Psoas muscle (tissue), 8 donors: ENCODE data around the gene TLR8. TPM values are rescaled to one million over a fixed set of nuclear protein-coding genes. Genes with fewer than 3 reads are reported as not detected.

Source experiments
- ATAC-seq, 4 donors: fragments of 200-7000 bp; cut with Tn5 transposase; one replicate each; pipeline ENCODE4 v1.9.1; 2020; ENCODE audit warnings: moderate library complexity in 3 of 4, mild to moderate bottlenecking in 2 of 4
- DNase-seq, 2 donors: peaks; one replicate each; pipeline ENCODE4 v3.0.0-alpha.2; 2020
- H3K27ac ChIP-seq: fragments of 200-600 bp; one replicate; pipeline ENCODE4 v1.8.0; 2022
- H3K27me3 ChIP-seq, 3 donors: fragments of 200-600 bp in 1 of 3; one replicate each; pipeline versions ENCODE4 v1.6.1 to v1.8.0; 2013 to 2022; ENCODE audit warnings: low read length in 2 of 3, mild to moderate bottlenecking in 2 of 3, moderate library complexity in 1 of 3; ENCODE audit not compliant: insufficient read depth in 3 of 3
- H3K36me3 ChIP-seq, 2 donors: fragments of 200-600 bp in 1 of 2; one replicate each; pipeline versions ENCODE4 v1.6.1 to v1.8.0; 2013 to 2022; ENCODE audit warnings: low read depth in 1 of 2, mild to moderate bottlenecking in 1 of 2, moderate library complexity in 1 of 2; ENCODE audit not compliant: insufficient read depth in 1 of 2
- H3K4me1 ChIP-seq: fragments of 200-600 bp; one replicate; pipeline ENCODE4 v1.8.0; 2022
- H3K4me3 ChIP-seq: fragments of 200-600 bp; one replicate; pipeline ENCODE4 v1.8.0; 2022; ENCODE audit warnings: mild to moderate bottlenecking
- H3K9me3 ChIP-seq: fragments of 200-600 bp; one replicate; pipeline ENCODE4 v1.8.0; 2022
- CTCF ChIP-seq: fragments of 200-600 bp; IDR thresholded peaks from one replicate; pipeline ENCODE4 v1.8.0; 2022; ENCODE audit warnings: antibody characterized with exemption
- WGBS, 3 donors: extraction: QIAGEN DNeasy Blood & Tissue Kit; methylation state at CpG; one replicate each; pipeline versions ENCODE4 v1.1.6 to v1.1.7; 2013; 5-methylcytosine and 5-hydroxymethylcytosine counted together
- intact Hi-C, 2 donors: fragments of 100-400 bp; cut with DNase I; formaldehyde crosslinking; loops; one replicate each; pipeline versions ENCODE4 v1.11.0 to v1.14.2; 2022
- long read RNA-seq, 2 donors: library from polyadenylated mRNA; unstranded; transcript quantifications; one replicate each; pipeline ENCODE4 v2.0.0, GENCODE V29; 2021
- polyA plus RNA-seq, 3 donors: library from polyadenylated mRNA; stranded (reverse); fragments of 200-250 nt; gene quantifications; one replicate each; pipeline ENCODE4 v1.2.3, GENCODE V29; 2013
- total RNA-seq, 4 donors: library from RNA; stranded (reverse); fragmentation: NEBNext Ultra II Directional in 2 of 4; extraction: Animal tissue kit (Norgen Biotek cat#: 25700) in 2 of 4; gene quantifications; one replicate each; pipeline versions ENCODE4 v1.2.1 to v1.2.4, GENCODE V29; 2021 to 2023
- donor health status: healthy with polysubstance abuse.
- donor health status: DM: no; HTN: no; CAD: no; lungs with moderate emphysema.
- donor health status: Bipolar disorder and iron deficiency.
- donor health status: healthy.
- donor health status: DM: yes; HTN: yes; CAD: no.
- donor health status: DM: no; HTN: no; CAD: no.
- donor health status: DM: no; HTN: no; CAD: no.
- donor health status: DM: yes; HTN: yes; CAD: no.

Gene TLR8
- total RNA-seq, result under 1 TPM; 0.36 to 0.57 (median 0.48) TPM
- polyA plus RNA-seq, result under 1 TPM; 0.06 to 0.10 (median 0.09) TPM
- long read RNA-seq, donor 1, result 0 reads
- long read RNA-seq, donor 2, result 0 reads

GRCh38 chrX:12906046-12906761 is at the start of gene TLR8:
Gene TLR8 (plus strand): TSS chrX:12906620. CDS start chrX:12906707, 87 bp downstream.
- WGBS, 3 donors, result 79 to 87% (median 86%) methylated on average over 13 to 15 of the region's 15 CpGs
- TF ChIP-seq CTCF, result no peak
- Histone ChIP-seq H3K4me3 (no peak within 1 kb of the TSS), H3K4me1 (no peaks in the 10 kb centered on the region), H3K36me3 (no peaks in the 10 kb centered on the region), H3K27me3 (no peaks in the 10 kb centered on the region), H3K9me3 (no peaks in the 10 kb centered on the region), H3K27ac (no peak within 1 kb of the TSS)
- DNase-seq (no peak), ATAC-seq (no peak)
- intact Hi-C loops, result no loop called here

GRCh38 chrX:12865359-12865758 is 41.1 kb upstream of the TLR8 start:
- intact Hi-C loops, result no loop called here
- no peak for DNase-seq
- H3K9me3 ChIP-seq, result peaks cover 3% of the 10 kb centered on the region
- H3K27ac ChIP-seq, result no peak overlapping the region
- H3K27me3 ChIP-seq, result no peaks in the 10 kb centered on the region
- ATAC-seq, result no peak
- H3K4me1 ChIP-seq, result no peaks in the 10 kb centered on the region
- no peak overlapping the region for H3K4me3 ChIP-seq
- no peaks in the 10 kb centered on the region for H3K36me3 ChIP-seq
- TF ChIP-seq CTCF, result no peak
- 55 to 76% (median 66%) methylated on average over 6 to 7 of the region's 7 CpGs for WGBS, 3 donors

- no peaks in the 10 kb centered on the region for H3K36me3 ChIP-seq
- 70 to 75% (median 75%) methylated on average over 7 of the region's 7 CpGs for WGBS, 3 donors
- no peak for TF ChIP-seq CTCF
- no peaks in the 10 kb centered on the region for H3K4me1 ChIP-seq
- no peak for DNase-seq
- no peaks in the 10 kb centered on the region for H3K27me3 ChIP-seq
- no peak within 1 kb of the TSS for H3K4me3 ChIP-seq
- ATAC-seq, result no peak
- intact Hi-C loops, result no loop called here
- H3K27ac ChIP-seq, result no peak within 1 kb of the TSS
- peaks cover 3% of the 10 kb centered on the region for H3K9me3 ChIP-seq
Measured at GRCh38 chrX:12866451-12867377, 39.7 kb upstream of the TLR8 start, which contains the start of gene TLR7. Gene TLR7 (plus strand): TSS chrX:12867072. CDS start chrX:12867579, 507 bp downstream.

- no peak for TF ChIP-seq CTCF
- intact Hi-C loops, result no loop called here
- H3K27ac ChIP-seq, result no peak overlapping the region
- no peaks in the 10 kb centered on the region for H3K36me3 ChIP-seq
- H3K27me3 ChIP-seq, result no peaks in the 10 kb centered on the region
- DNase-seq, result no peak
- ATAC-seq, result no peak
- peaks cover 3% of the 10 kb centered on the region for H3K9me3 ChIP-seq
- H3K4me1 ChIP-seq, result no peaks in the 10 kb centered on the region
- 31 to 54% (median 46%) methylated on average over 4 of the region's 4 CpGs for WGBS, 3 donors
- H3K4me3 ChIP-seq, result no peak overlapping the region
Measured at GRCh38 chrX:12867685-12868084, 38.7 kb upstream of the TLR8 start.
